GM12864 (cell line): ENCODE results near the gene SIX2.
A peak's percentile ranks its signal among the peaks of the same experiment; 100 is the strongest.

ENCODE experiments used
- DNase-seq: peaks from one replicate; pipeline ENCODE4 v3.0.0-alpha.2; 2011; ENCODE audit warnings: low read depth
- H3K4me3 ChIP-seq: 2 replicates; pipeline ENCODE4 v1.5.1; 2011; ENCODE audit warnings: mild to moderate bottlenecking, low read depth, low read length, control low read depth
- CTCF ChIP-seq: IDR thresholded peaks from 2 replicates; pipeline ENCODE4 v1.5.1; 2011; ENCODE audit warnings: low read depth, mild to moderate bottlenecking, moderate library complexity, low read length, control low read depth, inconsistent platforms; ENCODE audit errors: missing control alignments

The SIX2 gene

GRCh38 chr2:44957656-44958327, 51.5 kb downstream of the SIX2 start:
- TF ChIP-seq CTCF = no peak
- no peak overlapping the region for H3K4me3 ChIP-seq
- DNase-seq = no peak

- no peak for TF ChIP-seq CTCF
- no peak for DNase-seq
- H3K4me3 ChIP-seq = no peak overlapping the region
Observed at GRCh38 chr2:44956843-44957242, 52.4 kb downstream of the SIX2 start.

- peak; percentile 88 for TF ChIP-seq CTCF
- H3K4me3 ChIP-seq = no peak overlapping the region
- no peak for DNase-seq
Observed at GRCh38 chr2:44955593-44956392, 53.5 kb downstream of the SIX2 start.
